Measurements from ENCODE around the gene COL3A1. TPM values are rescaled to one million over a fixed set of nuclear protein-coding genes. Genes with fewer than 3 reads are reported as not detected.

The COL3A1 gene
- total and polyA plus RNA-seq, 2 donors (not counting 3 experiments of a cell fraction or from before 2014, with no cell fraction given) = 2.3 to 8.7 TPM

DNA sequence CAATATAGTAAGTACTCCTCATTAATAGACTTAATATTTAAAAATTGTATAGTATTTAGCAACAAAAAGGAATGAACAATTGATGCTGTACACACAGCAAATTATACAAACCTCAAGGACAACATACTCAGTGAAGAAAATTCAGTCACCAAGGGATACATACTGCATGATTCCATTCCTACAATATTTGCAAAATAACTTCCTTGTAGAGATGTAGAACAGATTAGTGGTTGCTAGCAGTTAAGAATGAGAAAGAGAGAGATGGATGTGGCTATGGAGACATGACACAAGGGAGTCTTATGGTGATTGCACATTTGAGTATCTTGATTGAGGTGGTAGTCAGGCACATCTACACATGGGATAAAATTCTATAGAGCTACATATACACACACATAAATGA is 26.0 kb downstream of the COL3A1 start:
- H3K9ac ChIP-seq (replicated peaks; ENCODE audit: extremely low read depth, insufficient read depth, low read length) = no peak overlapping the region
- DNase-seq (ENCODE audit: low read depth, low spot score) = no peak
- peaks cover 15% of the 10 kb centered on the region for H3K4me1 ChIP-seq (ENCODE audit: control insufficient read depth, extremely low read depth, insufficient read depth, low read length)
- no peaks in the 10 kb centered on the region for H3K79me2 ChIP-seq (ENCODE audit: control insufficient read depth, insufficient read depth, low read length)
- ChIA-PET POLR2A (no interaction called here), CTCF (no interaction called here)
- no peaks in the 10 kb centered on the region for H3K9me1 ChIP-seq (replicated peaks; ENCODE audit: control insufficient read depth, extremely low read depth, insufficient read depth, low read length)
- H3K4me3 ChIP-seq (replicated peaks in 1 of 3; ENCODE audit: insufficient read depth in 1 of 3, low read depth in 1 of 3, low read length in 3 of 3) = no peak overlapping the region
- dilution Hi-C loops (cut with MboI; ENCODE audit: extremely low pct_ligation_motif_present, low sequenced_read_pairs) = no loop called here
- no peaks in the 10 kb centered on the region for H3K36me3 ChIP-seq (ENCODE audit: control insufficient read depth in 2 of 2, extremely low read depth in 1 of 2, insufficient read depth in 2 of 2, low read length in 2 of 2)
- no peak overlapping the region for H3K4me2 ChIP-seq (ENCODE audit: insufficient read depth, low read length)
- no TSS peak for BruUV-seq (replicated peaks)
- TF ChIP-seq FOS (IDR thresholded peaks at IDR 0.05; ENCODE audit: borderline replicate concordance, insufficient read depth, low read length) (no peak), POLR2A (IDR thresholded peaks at IDR 0.05; ENCODE audit: low read depth, low read length) (no peak), JUN (IDR thresholded peaks at IDR 0.05; ENCODE audit: borderline replicate concordance, insufficient read depth, insufficient read length, low read depth) (no peak), EZH2 (IDR thresholded peaks at IDR 0.05; ENCODE audit: borderline replicate concordance, low read depth, low read length, severe bottlenecking) (no peak), GATA2 (IDR thresholded peaks at IDR 0.05; ENCODE audit: insufficient read depth, insufficient read length, low read depth, low read length) (no peak), MYC (IDR thresholded peaks at IDR 0.05; ENCODE audit: low read depth, low read length) (no peak)
- TF ChIP-seq, protein P1, sequence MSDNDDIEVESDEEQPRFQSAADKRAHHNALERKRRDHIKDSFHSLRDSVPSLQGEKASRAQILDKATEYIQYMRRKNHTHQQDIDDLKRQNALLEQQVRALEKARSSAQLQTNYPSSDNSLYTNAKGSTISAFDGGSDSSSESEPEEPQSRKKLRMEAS (IDR thresholded peaks at IDR 0.05; ENCODE audit: insufficient read depth, insufficient read length) = no peak
- TF ChIP-seq, protein P2, sequence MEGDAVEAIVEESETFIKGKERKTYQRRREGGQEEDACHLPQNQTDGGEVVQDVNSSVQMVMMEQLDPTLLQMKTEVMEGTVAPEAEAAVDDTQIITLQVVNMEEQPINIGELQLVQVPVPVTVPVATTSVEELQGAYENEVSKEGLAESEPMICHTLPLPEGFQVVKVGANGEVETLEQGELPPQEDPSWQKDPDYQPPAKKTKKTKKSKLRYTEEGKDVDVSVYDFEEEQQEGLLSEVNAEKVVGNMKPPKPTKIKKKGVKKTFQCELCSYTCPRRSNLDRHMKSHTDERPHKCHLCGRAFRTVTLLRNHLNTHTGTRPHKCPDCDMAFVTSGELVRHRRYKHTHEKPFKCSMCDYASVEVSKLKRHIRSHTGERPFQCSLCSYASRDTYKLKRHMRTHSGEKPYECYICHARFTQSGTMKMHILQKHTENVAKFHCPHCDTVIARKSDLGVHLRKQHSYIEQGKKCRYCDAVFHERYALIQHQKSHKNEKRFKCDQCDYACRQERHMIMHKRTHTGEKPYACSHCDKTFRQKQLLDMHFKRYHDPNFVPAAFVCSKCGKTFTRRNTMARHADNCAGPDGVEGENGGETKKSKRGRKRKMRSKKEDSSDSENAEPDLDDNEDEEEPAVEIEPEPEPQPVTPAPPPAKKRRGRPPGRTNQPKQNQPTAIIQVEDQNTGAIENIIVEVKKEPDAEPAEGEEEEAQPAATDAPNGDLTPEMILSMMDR (IDR thresholded peaks at IDR 0.05; ENCODE audit: extremely low read depth in 1 of 2, insufficient read depth in 1 of 2, low read depth in 1 of 2, low read length in 2 of 2) = no peak
- intact Hi-C loops (cut with micrococcal nuclease) = loop anchor here (5.0 kb wide), 1 partner anchor 37 kb away; no protein-coding TSS in a partner anchor
- no peaks in the 10 kb centered on the region for H4K20me1 ChIP-seq (replicated peaks; ENCODE audit: control insufficient read depth, extremely low read depth, insufficient read depth, low read length)
- FAIRE-seq = no peak
- no peaks in the 10 kb centered on the region for H3K27me3 ChIP-seq (ENCODE audit: control insufficient read depth in 2 of 2, insufficient read depth in 2 of 2, low read length in 2 of 2)
- H3K9me3 ChIP-seq (replicated peaks; ENCODE audit: control insufficient read depth, insufficient read depth, low read length) = no peaks in the 10 kb centered on the region
- no peak overlapping the region for H3K27ac ChIP-seq (ENCODE audit: insufficient read depth, low read depth, low read length)
- H2AFZ ChIP-seq (ENCODE audit: low read depth, low read length) = no peak overlapping the region

All from endothelial cell of umbilical vein (primary cell).